IMR-90 (cell line): ENCODE results near the gene PLEKHG2. TPM values are rescaled to one million over a fixed set of nuclear protein-coding genes. Genes with fewer than 3 reads are reported as not detected.

Source experiments
- ATAC-seq: fragments of 200-7000 bp; cut with Tn5 transposase; 2 replicates; pipeline ENCODE4 v1.9.1; 2020; ENCODE audit warnings: low read depth, mild to moderate bottlenecking, moderate library complexity
- BruUV-seq: library from RNA; stranded (reverse); fragments of 400-500 nt; replicated peaks from 2 replicates; lab custom pipeline; 2021; lab: Mats Ljungman, UMichigan
- CTCF ChIA-PET: fragments of 300-600 bp; formaldehyde crosslinking; extraction: SDS; loops from one replicate; lab custom pipeline; 2021; ENCODE audit warnings: antibody characterized with exemption; lab: Yijun Ruan, JAX
- POLR2A ChIA-PET: fragments of 300-600 bp; sonication (Branson Sonifier 250); formaldehyde crosslinking; loops from one replicate; lab custom pipeline; 2022; ENCODE audit warnings: antibody characterized with exemption; ENCODE audit not compliant: unreplicated experiment; lab: Charles Lee
- DNase-seq: peaks from one replicate; pipeline ENCODE4 v3.0.0; 2013
- H2AFZ ChIP-seq: replicated peaks from 2 replicates; pipeline ENCODE3; 2013; ENCODE audit warnings: low read length, mild to moderate bottlenecking; ENCODE audit not compliant: poor library complexity
- H2AK5ac ChIP-seq: 2 replicates; pipeline ENCODE4 v1.6.1; 2013; ENCODE audit warnings: low read depth, low read length, inconsistent platforms
- H2AK9ac ChIP-seq: replicated peaks from 2 replicates; pipeline ENCODE3; 2013; ENCODE audit warnings: mild to moderate bottlenecking, low read depth, low read length, moderate library complexity; ENCODE audit not compliant: poor library complexity
- H2BK120ac ChIP-seq: 2 replicates; pipeline ENCODE4 v1.6.1; 2013; ENCODE audit warnings: low read depth, low read length, inconsistent platforms
- H2BK15ac ChIP-seq: 3 replicates; pipeline ENCODE4 v1.6.1; 2013; ENCODE audit warnings: low read depth, low read length, inconsistent platforms
- H2BK20ac ChIP-seq: 2 replicates; pipeline ENCODE4 v1.6.1; 2013; ENCODE audit warnings: low read depth, mild to moderate bottlenecking, inconsistent platforms, low read length, moderate library complexity
- H2BK5ac ChIP-seq: 2 replicates; pipeline ENCODE4 v1.6.1; 2013; ENCODE audit warnings: mild to moderate bottlenecking, low read depth, low read length, inconsistent platforms; ENCODE audit not compliant: poor library complexity, severe bottlenecking
- H3K14ac ChIP-seq: replicated peaks from 2 replicates; pipeline ENCODE4 v1.6.1; 2013; ENCODE audit warnings: low read depth, low read length, inconsistent platforms
- H3K18ac ChIP-seq: 2 replicates; pipeline ENCODE4 v1.6.1; 2013; ENCODE audit warnings: low read depth, low read length, control low read depth
- H3K23ac ChIP-seq: 2 replicates; pipeline ENCODE4 v1.6.1; 2013; ENCODE audit warnings: low read depth, low read length, inconsistent platforms
- H3K27ac ChIP-seq: 2 replicates; pipeline ENCODE4 v1.5.1; 2013; ENCODE audit warnings: mild to moderate bottlenecking, control low read depth, low read length; ENCODE audit not compliant: insufficient read depth
- H3K27me3 ChIP-seq: 2 replicates; pipeline ENCODE4 v1.6.1; 2013; ENCODE audit warnings: low read length; ENCODE audit not compliant: control insufficient read depth, insufficient read depth
- H3K36me3 ChIP-seq: 2 replicates; pipeline ENCODE4 v1.6.1; 2013; ENCODE audit warnings: low read length, mixed read lengths; ENCODE audit not compliant: control insufficient read depth, insufficient read depth
- H3K4ac ChIP-seq: 2 replicates; pipeline ENCODE4 v1.6.1; 2013; ENCODE audit warnings: low read depth, low read length, inconsistent platforms
- H3K4me1 ChIP-seq: 2 replicates; pipeline ENCODE4 v1.6.1; 2013; ENCODE audit warnings: low read length, mixed read lengths; ENCODE audit not compliant: control insufficient read depth, insufficient read depth
- H3K4me2 ChIP-seq: 2 replicates; pipeline ENCODE4 v1.6.1; 2013; ENCODE audit warnings: low read depth, mild to moderate bottlenecking, control low read depth, low read length, moderate library complexity
- H3K4me3 ChIP-seq: 2 replicates; pipeline ENCODE4 v1.5.1; 2013; ENCODE audit warnings: low read depth, mild to moderate bottlenecking, control low read depth, low read length, moderate library complexity; ENCODE audit not compliant: insufficient read depth
- H3K56ac ChIP-seq: 2 replicates; pipeline ENCODE4 v1.6.1; 2013; ENCODE audit warnings: low read length, inconsistent platforms; ENCODE audit not compliant: insufficient read depth; ENCODE audit errors: extremely low read depth
- H3K79me1 ChIP-seq, 2 experiments: 2 replicates each; pipeline ENCODE4 v1.6.1; 2013; ENCODE audit warnings: low read length in 2 of 2, inconsistent platforms in 1 of 2, low read depth in 1 of 2
- H3K9ac ChIP-seq: 2 replicates; pipeline ENCODE4 v1.6.1; 2013; ENCODE audit warnings: low read depth, low read length, control low read depth
- H3K9me1 ChIP-seq: 2 replicates; pipeline ENCODE4 v1.6.1; 2013; ENCODE audit warnings: low read length, inconsistent platforms; ENCODE audit not compliant: insufficient read depth
- H3K9me3 ChIP-seq: 2 replicates; pipeline ENCODE4 v1.6.1; 2013; ENCODE audit warnings: low read length; ENCODE audit not compliant: control insufficient read depth, insufficient read depth
- H4K20me1 ChIP-seq: 2 replicates; pipeline ENCODE4 v1.6.1; 2013; ENCODE audit warnings: low read length, inconsistent platforms; ENCODE audit not compliant: insufficient read depth
- H4K5ac ChIP-seq: 2 replicates; pipeline ENCODE4 v1.6.1; 2013; ENCODE audit warnings: mild to moderate bottlenecking, low read depth, low read length, control low read depth
- H4K8ac ChIP-seq, 2 experiments: 2 replicates each; pipeline ENCODE4 v1.6.1; 2013; ENCODE audit warnings: low read depth in 2 of 2, low read length in 2 of 2, control low read depth in 1 of 2, inconsistent platforms in 1 of 2
- H4K91ac ChIP-seq: 2 replicates; pipeline ENCODE4 v1.6.1; 2013; ENCODE audit warnings: low read depth, low read length, inconsistent platforms; ENCODE audit not compliant: insufficient read depth
- BHLHE40 ChIP-seq: fragments of 150-350 bp; IDR thresholded peaks from 2 replicates; pipeline ENCODE4 v1.6.1; 2016; ENCODE audit warnings: mild to moderate bottlenecking, low read depth, low read length
- CEBPB ChIP-seq: IDR thresholded peaks from 2 replicates; pipeline ENCODE4 v1.6.1; 2012; ENCODE audit warnings: low read depth, low read length, improper control_type of control experiment
- CHD1 ChIP-seq: IDR thresholded peaks from 2 replicates; pipeline ENCODE4 v1.6.1; 2012; ENCODE audit warnings: low read depth, low read length, improper control_type of control experiment
- CTCF ChIP-seq: conservative IDR thresholded peaks from 2 replicates; pipeline ENCODE4 v1.5.1; 2012; ENCODE audit warnings: mild to moderate bottlenecking, low read depth, low read length, improper control_type of control experiment
- FOS ChIP-seq: fragments of 150-350 bp; IDR thresholded peaks from 2 replicates; pipeline ENCODE4 v1.6.1; 2016; ENCODE audit warnings: low read depth, low read length
- MAFK ChIP-seq: IDR thresholded peaks from 2 replicates; pipeline ENCODE4 v1.6.1; 2012; ENCODE audit warnings: low read depth, low read length, improper control_type of control experiment
- MAZ ChIP-seq: IDR thresholded peaks from 2 replicates; pipeline ENCODE4 v1.6.1; 2012; ENCODE audit warnings: low read depth, mild to moderate bottlenecking, low read length, improper control_type of control experiment, moderate library complexity, borderline replicate concordance
- NFE2L2 ChIP-seq: fragments of 150-350 bp; IDR thresholded peaks from 2 replicates; pipeline ENCODE4 v1.6.1; 2016; ENCODE audit warnings: low read depth, mild to moderate bottlenecking, low read length
- POLR2A ChIP-seq: IDR thresholded peaks from 2 replicates; pipeline ENCODE4 v1.6.1; 2012; ENCODE audit warnings: mild to moderate bottlenecking, low read depth, low read length
- RAD21 ChIP-seq: IDR thresholded peaks from 2 replicates; pipeline ENCODE4 v1.6.1; 2012; ENCODE audit warnings: low read length, improper control_type of control experiment
- RCOR1 ChIP-seq: IDR thresholded peaks from 2 replicates; pipeline ENCODE4 v1.6.1; 2012; ENCODE audit warnings: mild to moderate bottlenecking, low read length, improper control_type of control experiment; ENCODE audit not compliant: insufficient replicate concordance
- RFX5 ChIP-seq: IDR thresholded peaks from 2 replicates; pipeline ENCODE4 v1.8.0; 2012; ENCODE audit warnings: low read depth, mild to moderate bottlenecking, low read length, moderate library complexity
- SMC3 ChIP-seq: fragments of 150-350 bp; IDR thresholded peaks from 2 replicates; pipeline ENCODE4 v1.6.1; 2016; ENCODE audit warnings: low read depth, mild to moderate bottlenecking, antibody characterized with exemption, low read length, moderate library complexity
- USF2 ChIP-seq: fragments of 150-350 bp; IDR thresholded peaks from 2 replicates; pipeline ENCODE4 v1.6.1; 2017; ENCODE audit warnings: mild to moderate bottlenecking, antibody characterized with exemption, low read length, low read depth
- WGBS, 2 experiments: methylation state at CpG; one replicate each; pipeline versions ENCODE4 v1.1.5 to v1.1.7; 2013; ENCODE audit warnings: missing lambda C conversion rate in 2 of 2; ENCODE audit not compliant: insufficient read length in 1 of 2; ENCODE audit errors: extremely low coverage in 2 of 2; 5-methylcytosine and 5-hydroxymethylcytosine counted together
- dilution Hi-C: fragments of 300-500 bp; cut with HindIII; formaldehyde crosslinking; loops from one replicate; pipeline ENCODE4 v1.14.3; 2018; ENCODE audit warnings: low sequenced_read_pairs; ENCODE audit not compliant: unreplicated experiment
- in situ Hi-C: fragments of 300-500 bp; cut with MboI; formaldehyde crosslinking; loops from 3 replicates; pipeline ENCODE4 v1.14.3; 2019; ENCODE audit warnings: low sequenced_read_pairs, inconsistent platforms, mixed read lengths
- intact Hi-C: fragments of 100-400 bp; cut with micrococcal nuclease; formaldehyde crosslinking; loops from 2 replicates; pipeline ENCODE4 v1.10.0; 2022
- polyA plus RNA-seq, 3 experiments: library from polyadenylated mRNA; depleted of rRNA; stranded (reverse); fragments of >200 nt; gene quantifications; 2 replicates each; pipeline ENCODE4 v1.2.3, GENCODE V29; 2012; ENCODE audit warnings: low replicate concordance in 1 of 3
- total RNA-seq: library from RNA; depleted of rRNA; stranded (reverse); fragments of >200 nt; gene quantifications from 2 replicates; pipeline ENCODE4 v1.2.3, GENCODE V29; 2012

PLEKHG2 gene
- total and polyA plus RNA-seq, 2 of the 4 experiments (the other 2 are of a cell fraction) = 6.5 to 28.3 TPM

- peak within 1 kb of the TSS; percentile 84 for H2AFZ ChIP-seq
- dilution Hi-C loops = no loop called here
- peak within 1 kb of the TSS; percentile 87 for H3K27ac ChIP-seq
- peak within 1 kb of the TSS; percentile 94 to 98 for H4K8ac ChIP-seq
- peak within 1 kb of the TSS; percentile 88 for H3K56ac ChIP-seq
- peaks cover 22 to 43% of the 10 kb centered on the region in 2 experiments for H3K79me1 ChIP-seq
- no peak within 1 kb of the TSS for H2BK20ac ChIP-seq
- DNase-seq (peak; percentile 96), ATAC-seq (peak; percentile 93)
- H3K14ac ChIP-seq = peak within 1 kb of the TSS; percentile 96
- peak within 1 kb of the TSS; percentile 94 for H3K9ac ChIP-seq
- intact Hi-C loops = no loop called here
- in situ Hi-C loops = loop anchor here (25.0 kb wide), 1 partner anchor 402 kb away; the partner anchor contains the start of genes DYRK1B and FBL
- H3K4me3 ChIP-seq = peak within 1 kb of the TSS; percentile 77
- peak within 1 kb of the TSS; percentile 80 for H3K4me2 ChIP-seq
- peak within 1 kb of the TSS; percentile 99 for H2AK5ac ChIP-seq
- 4% methylated on average over 14 of the region's 61 CpGs; no CpG with 5 or more reads in 1 of the 2 experiments for WGBS, 2 experiments
- peaks cover 8% of the 10 kb centered on the region for H3K4me1 ChIP-seq
- H3K4ac ChIP-seq = peak within 1 kb of the TSS; percentile 95
- H4K91ac ChIP-seq = peak within 1 kb of the TSS; percentile 91
- peak within 1 kb of the TSS; percentile 97 for H2AK9ac ChIP-seq
- H2BK120ac ChIP-seq = 0 out of 2 replicates have a peak within 1 kb of the TSS, but pooled peaks have one; percentile 14
- H3K9me3 ChIP-seq = no peaks in the 10 kb centered on the region
- no TSS peak for BruUV-seq
- H4K5ac ChIP-seq = peak within 1 kb of the TSS; percentile 53
- H2BK15ac ChIP-seq = no peak within 1 kb of the TSS
- peak within 1 kb of the TSS; percentile 87 for H3K23ac ChIP-seq
- H3K9me1 ChIP-seq = peaks cover 5% of the 10 kb centered on the region
- ChIA-PET CTCF (interaction anchor here (1.0 kb wide), 1 partner anchor 24 kb away, joined by 3 read pairs; no protein-coding TSS in a partner anchor), POLR2A (interaction anchor here (0.5 to 0.9 kb wide), 12 partner anchors 9 to 961 kb away, joined by 3 to 22 read pairs (median 4); partner anchors contain the start of genes EID2B, MED29, PAF1 and SAMD4B)
- H3K27me3 ChIP-seq = no peaks in the 10 kb centered on the region
- H3K36me3 ChIP-seq = peaks cover 23% of the 10 kb centered on the region
- peaks cover 37% of the 10 kb centered on the region for H4K20me1 ChIP-seq
- peak within 1 kb of the TSS; percentile 71 for H2BK5ac ChIP-seq
- H3K18ac ChIP-seq = peak within 1 kb of the TSS; percentile 33
- TF ChIP-seq SMC3 (no peak), RFX5 (no peak), RCOR1 (no peak), CHD1 (peak; percentile 93), CTCF (peak; percentile 9; the same call in 1 of the 2 replicates), FOS (no peak), MAFK (no peak), BHLHE40 (peak; percentile 26; the same call in 1 of the 2 replicates), POLR2A (peak; percentile 99), NFE2L2 (no peak), MAZ (peak; percentile 78; the same call in 1 of the 2 replicates), USF2 (no peak; the same call in 1 of the 2 replicates), RAD21 (no peak), CEBPB (no peak)
Measured at GRCh38 chr19:39435499-39436349, 23.3 kb downstream of the PLEKHG2 start, which contains the start of gene RPS16. Gene RPS16 (minus strand): TSS chr19:39435949. CDS start chr19:39435895, 54 bp downstream.
